ENCODE measurements around the gene ANTXRL.
A peak's percentile ranks its signal among the peaks of the same experiment; 100 is the strongest.
"Not testable (repeated sequence)": the region's sequence is repeated elsewhere in the genome, so short reads cannot be mapped to it uniquely, and the experiment has no call there.

The ANTXRL gene

DNA sequence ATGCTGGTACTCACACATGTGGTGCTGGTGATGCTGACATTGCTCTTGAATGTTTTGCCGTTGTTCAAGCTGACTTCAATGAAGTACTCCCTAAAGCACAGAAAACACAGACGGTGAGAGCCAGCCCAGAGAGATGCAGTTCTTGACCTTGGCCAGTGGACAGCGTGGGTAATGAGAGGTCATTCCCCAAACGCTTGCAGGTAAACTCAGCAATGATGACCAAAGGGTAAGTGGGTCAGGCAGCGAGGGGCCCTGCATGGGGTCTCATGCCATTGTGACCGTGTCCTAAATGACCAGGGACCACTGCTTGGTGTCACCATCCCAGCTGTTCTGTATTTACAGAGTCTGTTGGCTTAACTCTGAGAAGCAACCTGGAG lies 32.8 kb upstream of the ANTXRL start:
- no peak for DNase-seq (ENCODE audit: low spot score)

- no peak for DNase-seq (ENCODE audit: low spot score)
These were observed 32.3 kb upstream of the ANTXRL start for GRCh38 chr10:46254467-46254866.

- DNase-seq (ENCODE audit: low spot score): not testable (repeated sequence)
These were observed 31.6 kb upstream of the ANTXRL start for GRCh38 chr10:46255210-46255609.

DNA sequence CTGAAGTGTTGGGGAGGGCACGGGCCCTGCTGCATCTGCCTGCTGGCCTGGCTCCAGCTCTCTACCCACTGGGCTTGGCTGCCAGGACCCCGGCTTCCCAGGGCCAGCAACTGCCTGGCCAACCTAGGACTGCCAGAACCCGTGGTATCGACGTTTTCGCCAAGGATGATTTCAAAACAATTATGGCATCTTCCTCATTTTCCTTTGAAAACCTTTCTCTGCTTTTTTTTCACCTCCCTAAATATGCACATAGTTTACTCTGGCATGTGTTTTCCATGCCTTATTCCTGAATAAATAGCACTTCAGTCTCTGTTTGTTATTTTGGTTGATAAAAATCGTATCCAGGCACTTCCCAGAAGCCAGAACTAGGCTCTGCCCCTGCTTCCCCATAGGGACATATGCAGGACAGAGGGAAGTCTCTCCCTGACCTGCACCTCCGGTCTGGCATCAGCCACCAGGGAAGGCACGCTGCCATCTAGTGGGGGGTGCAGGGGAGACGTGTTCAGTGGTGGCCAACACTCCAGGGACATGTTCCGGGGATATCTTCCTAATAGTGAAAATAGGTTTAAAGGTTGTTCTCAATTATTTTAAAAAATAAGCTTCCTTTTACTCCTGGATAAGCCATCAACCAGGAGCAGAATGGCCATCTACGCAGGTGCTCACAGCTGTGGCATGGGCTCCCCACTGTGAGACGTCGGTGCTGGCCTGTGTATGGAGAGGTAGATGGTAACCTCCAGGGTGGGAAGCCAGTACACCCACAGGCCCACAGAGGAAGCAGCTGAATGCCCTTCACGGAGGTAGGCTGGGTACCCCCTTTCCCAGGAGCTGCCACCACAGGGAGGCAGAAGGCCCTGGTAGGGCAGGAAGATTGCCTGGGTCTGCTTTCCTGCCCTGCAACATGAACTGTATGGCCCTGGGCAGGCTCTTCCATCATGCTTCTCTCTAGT lies 30.7 kb upstream of the ANTXRL start:
- peak; percentile 13 for DNase-seq (ENCODE audit: low spot score)

- no peak for DNase-seq (ENCODE audit: low spot score)
These were observed 29.7 kb upstream of the ANTXRL start for GRCh38 chr10:46257099-46257498.

GRCh38 chr10:46262906-46263560 lies 23.8 kb upstream of the ANTXRL start:
- DNase-seq (ENCODE audit: low spot score): not testable (repeated sequence)

DNA sequence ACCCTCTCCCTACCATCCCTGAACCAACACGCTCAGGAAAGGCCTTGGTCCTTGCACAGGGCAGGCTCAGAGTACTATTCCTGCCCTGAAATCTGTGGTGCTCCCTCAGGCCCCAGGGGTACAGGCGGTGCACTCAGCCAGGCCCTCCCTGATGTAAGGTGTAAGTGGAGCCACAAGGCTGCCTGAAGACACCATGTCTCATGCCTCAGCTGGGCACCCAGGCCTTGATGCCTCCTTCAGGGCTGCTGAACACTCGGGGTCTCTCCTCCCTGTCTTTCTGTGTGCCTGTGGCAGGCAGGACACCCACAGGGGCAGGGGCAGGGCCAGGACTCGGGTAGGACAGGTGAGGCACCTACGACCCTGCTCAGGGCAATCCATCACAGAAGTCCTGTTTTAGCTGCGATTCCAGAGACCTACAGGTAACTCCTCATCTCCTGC lies 22.9 kb upstream of the ANTXRL start:
- no peak for DNase-seq (ENCODE audit: low spot score)

DNA sequence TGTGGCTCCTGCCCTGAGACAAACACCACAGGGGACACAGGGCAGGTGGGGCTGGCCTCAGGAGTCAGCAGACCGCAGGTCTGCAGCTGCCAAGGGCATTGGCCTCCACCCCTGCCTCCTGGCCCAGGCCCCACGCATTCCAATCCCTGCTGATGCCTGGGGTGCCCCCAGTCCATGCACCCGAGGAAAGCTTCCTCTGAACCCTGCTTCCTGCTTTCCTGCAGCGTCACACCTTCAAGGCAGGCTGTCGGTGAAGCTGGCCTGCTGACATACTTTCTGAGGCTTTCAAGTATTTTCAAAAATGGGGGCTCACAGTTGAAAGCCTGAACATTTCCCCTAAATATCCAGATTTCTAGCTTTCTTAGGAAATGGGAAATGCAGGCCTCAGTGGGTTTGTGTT lies 22.5 kb upstream of the ANTXRL start:
- no peak for DNase-seq (ENCODE audit: low spot score)

DNA sequence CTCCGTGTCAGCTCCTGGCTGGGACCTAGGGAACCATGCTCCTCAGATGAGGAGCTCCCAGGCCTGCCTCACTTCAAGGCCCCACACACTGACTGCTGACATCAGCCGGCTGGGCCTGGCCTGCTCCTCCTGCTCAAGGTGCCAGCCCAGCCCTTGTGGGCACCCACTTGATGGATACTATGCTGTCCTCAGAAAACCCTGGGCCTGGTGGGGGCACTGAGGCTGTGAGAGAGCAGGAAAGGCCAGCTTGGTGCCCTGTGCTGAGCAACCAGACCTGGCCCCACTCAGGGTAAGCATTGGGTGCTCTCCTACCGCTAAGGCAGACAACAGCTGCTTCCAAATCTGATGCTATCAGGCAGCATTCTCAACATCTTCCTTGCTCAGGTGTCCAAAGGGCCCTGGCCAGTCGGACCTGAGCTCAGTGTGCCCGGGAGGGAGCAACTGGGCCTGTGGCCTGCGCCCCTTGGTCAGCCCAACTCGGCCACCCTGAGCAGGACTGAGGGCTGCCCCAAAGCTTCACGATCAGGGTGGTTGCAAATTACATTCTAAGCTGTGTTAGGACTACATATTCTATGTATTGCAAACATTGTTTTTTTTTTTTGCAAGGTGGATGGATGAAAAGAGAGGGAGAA lies 21.9 kb upstream of the ANTXRL start:
- no peak for DNase-seq (ENCODE audit: low spot score)

GRCh38 chr10:46265566-46266305 lies 21.1 kb upstream of the ANTXRL start:
- DNase-seq (ENCODE audit: low spot score): not testable (repeated sequence)

DNA sequence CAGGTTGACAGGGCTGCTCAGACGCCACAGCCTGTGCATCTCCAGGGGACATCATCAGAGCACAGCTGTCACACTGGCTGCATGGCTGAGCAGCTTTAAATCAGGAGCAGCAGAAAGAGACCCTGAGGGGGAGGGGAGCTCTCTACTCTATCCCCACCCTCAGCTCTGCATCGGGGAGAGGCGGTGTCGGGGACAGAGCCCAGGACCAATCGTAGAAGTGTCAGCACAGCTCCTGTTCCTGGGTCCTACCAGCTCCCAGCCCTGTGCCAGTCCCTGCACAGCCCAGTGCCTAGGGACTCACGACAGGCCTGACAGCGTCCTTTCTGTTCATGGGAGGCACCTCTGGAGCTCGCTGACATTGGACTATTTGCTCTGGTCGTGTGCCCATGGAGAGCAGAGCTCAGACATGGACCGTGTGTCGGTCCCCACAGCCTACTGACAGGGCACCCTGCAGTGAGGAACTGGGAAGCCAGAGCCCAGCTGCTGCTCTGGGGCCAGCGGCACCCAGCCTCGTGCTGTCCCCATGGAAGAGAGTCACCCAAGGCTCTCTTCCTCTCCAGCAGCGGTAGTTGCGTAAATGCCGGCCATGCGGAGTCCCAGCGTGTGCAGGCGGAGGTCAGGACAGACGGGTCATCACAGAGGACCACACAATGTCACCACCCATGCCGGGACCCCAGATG lies 20.4 kb upstream of the ANTXRL start:
- DNase-seq (ENCODE audit: low spot score): no peak

DNA sequence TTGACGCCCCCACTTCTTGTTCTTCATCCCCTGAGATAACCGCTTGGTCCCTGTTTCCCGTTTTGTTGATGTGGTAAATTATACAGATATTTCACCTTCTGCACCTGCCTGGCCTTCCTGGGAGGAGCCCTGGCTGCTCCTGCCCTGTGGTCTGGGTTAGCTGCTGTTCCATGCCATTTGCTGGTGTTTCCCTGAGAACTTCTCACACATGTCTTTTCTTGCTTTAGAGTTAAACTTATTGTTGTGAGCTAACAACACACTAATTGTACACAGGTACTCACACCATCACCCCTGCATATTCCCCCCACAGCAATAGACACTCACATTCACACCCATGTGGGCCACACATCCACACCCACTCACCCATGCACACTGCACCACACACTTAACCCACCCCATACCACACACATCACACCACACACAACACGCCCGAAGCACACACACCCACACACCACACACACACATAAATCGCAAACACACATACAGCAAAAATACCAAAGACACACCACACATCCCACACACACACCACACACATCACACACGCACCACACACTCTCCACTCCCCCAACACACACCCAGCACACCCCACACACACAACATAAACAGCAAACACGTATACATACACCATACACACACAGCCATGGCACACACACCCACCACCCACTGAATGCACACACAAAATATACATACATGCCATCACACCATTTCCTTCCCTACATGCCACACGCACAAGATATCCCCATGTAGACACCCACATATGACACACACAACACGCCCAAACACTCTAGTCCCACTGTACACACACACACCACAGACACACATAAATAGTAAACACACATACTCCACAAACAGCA lies 19.4 kb upstream of the ANTXRL start:
- DNase-seq (ENCODE audit: low spot score): no peak

DNA sequence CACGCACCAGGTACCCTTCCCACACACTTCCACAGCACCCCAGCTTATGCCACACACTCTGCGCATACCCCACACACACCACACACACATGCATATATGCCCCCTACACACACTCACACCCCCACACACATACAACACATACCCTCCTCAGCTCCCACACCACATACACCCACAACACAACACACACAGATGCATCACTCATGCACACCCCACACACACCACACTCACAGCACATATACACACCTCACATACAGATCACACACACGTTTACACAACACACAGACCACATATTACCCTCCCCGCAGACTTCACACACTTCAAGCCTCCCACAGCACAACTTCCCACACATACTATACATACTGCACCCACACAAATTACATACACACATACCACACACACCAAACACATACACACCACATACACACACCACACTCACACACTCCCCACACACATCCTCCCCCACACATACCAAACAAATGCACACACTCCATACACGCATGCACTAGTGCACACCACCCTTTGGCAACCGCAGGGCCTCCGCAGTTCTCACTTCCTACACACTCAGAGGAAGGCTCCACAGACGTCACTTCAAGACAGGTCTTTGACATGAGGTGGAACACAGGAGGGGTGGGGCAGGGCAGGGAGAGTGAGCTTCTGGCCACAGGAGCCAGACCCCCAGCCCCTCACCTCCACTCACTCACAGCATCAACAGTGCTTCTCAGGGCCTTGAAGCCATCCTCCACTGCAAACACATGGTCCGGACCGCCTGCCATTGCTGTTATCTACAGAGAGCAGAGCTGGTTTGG lies 18.5 kb upstream of the ANTXRL start:
- no peak for DNase-seq (ENCODE audit: low spot score)

GRCh38 chr10:46269554-46270053 lies 17.2 kb upstream of the ANTXRL start:
- DNase-seq (ENCODE audit: low spot score): not testable (repeated sequence)

- DNase-seq (ENCODE audit: low spot score): no peak
These were observed 16.5 kb upstream of the ANTXRL start for GRCh38 chr10:46270086-46270811.

DNA sequence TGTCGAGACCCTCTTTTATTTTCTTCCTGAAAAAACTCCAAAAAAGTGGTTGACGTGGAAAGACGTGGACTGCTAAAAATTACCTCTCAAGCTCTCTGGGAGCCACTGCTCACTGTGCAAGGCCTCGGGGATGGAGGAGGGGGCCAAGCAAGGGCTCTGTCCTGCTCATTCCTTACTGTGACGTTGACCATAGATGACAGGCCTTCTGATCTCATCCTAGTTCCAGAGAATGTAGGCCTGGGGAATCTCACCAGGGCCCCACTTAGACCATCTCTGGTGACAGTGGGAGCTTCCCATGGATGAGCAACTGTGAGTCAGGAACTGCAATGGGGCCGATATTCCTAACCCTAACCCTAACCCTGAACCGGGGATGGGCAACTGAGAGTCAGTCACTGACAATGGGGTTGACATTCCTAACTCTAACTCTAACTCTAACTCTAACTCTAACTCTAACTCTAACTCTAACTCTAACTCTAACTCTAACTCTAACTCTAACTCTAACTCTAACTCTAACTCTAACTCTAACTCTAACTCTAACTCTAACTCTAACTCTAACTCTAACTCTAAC lies 15.8 kb upstream of the ANTXRL start:
- not testable (repeated sequence) for DNase-seq (ENCODE audit: low spot score)

- not testable (repeated sequence) for DNase-seq (ENCODE audit: low spot score)
These were observed 14.8 kb upstream of the ANTXRL start for GRCh38 chr10:46271795-46272499.
